ELR (cell line): Measurements from ENCODE around the gene CDH16.
A peak's percentile ranks its signal among the peaks of the same experiment; 100 is the strongest.
"Not testable (repeated sequence)": the region's sequence is repeated elsewhere in the genome, so short reads cannot be mapped to it uniquely, and the experiment has no call there.

Experiments used
- DNase-seq: peaks from one replicate; pipeline ENCODE4 v3.0.0-alpha.2; 2015; ENCODE audit warnings: low read depth

Gene CDH16

GRCh38 chr16:66871840-66872239 is 46.8 kb downstream of the CDH16 start:
- DNase-seq = no peak

- not testable (repeated sequence) for DNase-seq
Observed at GRCh38 chr16:66871363-66871762, 47.3 kb downstream of the CDH16 start.

GRCh38 chr16:66869424-66869823 is 49.3 kb downstream of the CDH16 start:
- no peak for DNase-seq

- DNase-seq = no peak
Observed at GRCh38 chr16:66863707-66864106, 55.0 kb downstream of the CDH16 start.

GRCh38 chr16:66862023-66862520 is 56.6 kb downstream of the CDH16 start:
- DNase-seq = no peak

GRCh38 chr16:66859397-66860068 is 59.2 kb downstream of the CDH16 start:
- DNase-seq = no peak

- DNase-seq = peak; percentile 55
Observed at GRCh38 chr16:66858740-66859396, 59.8 kb downstream of the CDH16 start.
